ENCODE results near the gene PTPRE.

Gene PTPRE

GRCh38 chr10:128047991-128048818 lies 141.3 kb downstream of the PTPRE start:
- in situ Hi-C loops (cut with HindIII; ENCODE audit: low sequenced_read_pairs), result no loop called here
- peak; percentile 28 for DNase-seq (ENCODE audit: low read depth, low spot score)
- H3K4me3 ChIP-seq (ENCODE audit: low read depth, low read length), result no peak overlapping the region
- TF ChIP-seq CTCF (IDR thresholded peaks at IDR 0.05; ENCODE audit: low read depth, low read length), result no peak

GRCh38 chr10:128048819-128049210 lies 141.9 kb downstream of the PTPRE start:
- in situ Hi-C loops (cut with HindIII; ENCODE audit: low sequenced_read_pairs), result no loop called here
- no peak for DNase-seq (ENCODE audit: low read depth, low spot score)
- no peak overlapping the region for H3K4me3 ChIP-seq (ENCODE audit: low read depth, low read length)
- TF ChIP-seq CTCF (IDR thresholded peaks at IDR 0.05; ENCODE audit: low read depth, low read length), result no peak

DNA sequence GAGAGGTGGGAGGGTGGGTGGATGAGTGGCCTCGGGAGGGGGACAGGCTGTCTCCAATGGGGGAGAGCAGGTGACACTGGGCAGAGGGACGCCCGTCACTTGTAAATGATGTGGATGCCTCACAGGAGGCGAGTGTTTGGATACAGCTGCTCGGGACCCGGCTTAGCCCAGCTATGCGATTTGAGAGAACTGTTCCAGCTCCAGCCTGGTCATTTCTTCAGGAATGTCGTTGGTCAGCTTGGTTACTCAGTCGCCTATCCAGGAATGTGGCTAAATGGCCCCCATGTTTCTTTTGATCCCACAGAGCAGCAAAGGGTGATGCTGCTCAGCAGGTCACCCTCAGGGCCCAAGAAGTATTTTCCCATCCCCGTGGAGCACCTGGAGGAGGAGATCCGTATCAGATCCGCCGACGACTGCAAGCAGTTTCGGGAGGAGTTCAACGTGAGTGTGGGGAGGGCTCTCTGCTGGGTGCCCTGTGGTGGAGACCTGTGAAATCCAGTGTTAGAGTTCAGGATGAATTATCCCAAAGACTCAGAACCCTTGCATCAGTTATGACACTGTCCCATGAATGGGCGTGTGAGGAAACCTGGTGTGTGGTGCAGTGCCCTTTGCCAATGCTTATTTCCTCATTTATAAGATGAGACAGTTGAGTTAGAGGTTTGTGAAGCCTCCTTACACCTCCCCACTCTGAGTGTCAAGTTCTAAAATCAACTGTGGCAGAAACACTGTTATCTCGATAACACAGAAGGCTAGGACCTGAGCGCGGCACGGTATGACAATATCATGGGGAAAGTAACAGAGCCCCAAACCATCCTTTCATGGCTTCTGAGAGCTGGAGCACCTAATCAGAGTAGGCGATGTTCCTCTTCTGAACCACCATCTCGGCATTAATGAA lies 142.6 kb downstream of the PTPRE start:
- in situ Hi-C loops (cut with HindIII; ENCODE audit: low sequenced_read_pairs), result no loop called here
- no peak for DNase-seq (ENCODE audit: low read depth, low spot score)
- no peak for TF ChIP-seq CTCF (IDR thresholded peaks at IDR 0.05; ENCODE audit: low read depth, low read length)
- no peak overlapping the region for H3K4me3 ChIP-seq (ENCODE audit: low read depth, low read length)

DNA sequence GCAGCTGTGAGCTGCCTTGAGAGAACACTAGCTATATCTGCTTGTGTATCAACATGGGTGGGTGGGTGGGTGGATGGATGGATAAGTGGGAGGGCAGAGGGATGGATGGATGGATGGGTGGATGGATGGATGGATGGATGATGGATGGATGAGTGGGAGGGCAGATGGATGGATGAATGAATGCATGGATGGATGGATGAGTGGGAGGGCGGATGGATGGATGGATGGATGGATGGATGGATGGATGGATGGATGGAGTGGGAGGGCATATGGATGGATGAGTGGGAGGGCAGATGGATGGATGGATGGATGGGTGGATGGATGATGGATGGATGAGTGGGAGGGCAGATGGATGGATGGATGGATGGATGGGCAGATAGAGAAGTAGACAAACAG lies 143.2 kb downstream of the PTPRE start:
- no peak overlapping the region for H3K4me3 ChIP-seq (ENCODE audit: low read depth, low read length)
- TF ChIP-seq CTCF (IDR thresholded peaks at IDR 0.05; ENCODE audit: low read depth, low read length), result no peak
- in situ Hi-C loops (cut with HindIII; ENCODE audit: low sequenced_read_pairs), result no loop called here
- DNase-seq (ENCODE audit: low read depth, low spot score), result no peak

- H3K4me3 ChIP-seq (ENCODE audit: low read depth, low read length), result no peak overlapping the region
- TF ChIP-seq CTCF (IDR thresholded peaks at IDR 0.05; ENCODE audit: low read depth, low read length), result no peak
- in situ Hi-C loops (cut with HindIII; ENCODE audit: low sequenced_read_pairs), result no loop called here
- DNase-seq (ENCODE audit: low read depth, low spot score), result no peak
These were observed 144.0 kb downstream of the PTPRE start for GRCh38 chr10:128050936-128051335.

- no peak for DNase-seq (ENCODE audit: low read depth, low spot score)
- in situ Hi-C loops (cut with HindIII; ENCODE audit: low sequenced_read_pairs), result no loop called here
- H3K4me3 ChIP-seq (ENCODE audit: low read depth, low read length), result no peak overlapping the region
- TF ChIP-seq CTCF (IDR thresholded peaks at IDR 0.05; ENCODE audit: low read depth, low read length), result no peak
These were observed 144.6 kb downstream of the PTPRE start for GRCh38 chr10:128051548-128051947.
